ENCODE measurements around the gene SGF29.

SGF29 gene

DNA sequence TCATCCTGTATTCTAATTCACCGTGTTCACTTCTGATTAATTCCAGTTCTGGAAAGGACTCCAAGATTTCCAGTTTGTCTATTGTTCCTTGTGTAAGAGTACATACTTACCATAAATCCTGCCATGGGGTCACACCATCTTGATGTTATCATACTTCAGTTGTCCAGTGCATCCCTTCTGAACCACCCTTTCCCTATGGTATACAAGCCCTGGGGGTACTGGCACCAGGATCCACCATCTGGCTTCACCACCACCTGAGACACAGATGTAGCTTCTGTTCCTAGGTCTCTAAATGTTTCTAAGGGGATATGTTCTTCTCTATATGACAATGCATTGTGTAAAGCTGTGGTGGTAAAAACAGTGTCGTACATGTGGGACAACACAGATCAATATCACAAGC, 21.2 kb downstream of the SGF29 start:
- H3K4me3 ChIP-seq (ENCODE audit: low read depth, low read length) = no peak overlapping the region
- TF ChIP-seq, protein P1, sequence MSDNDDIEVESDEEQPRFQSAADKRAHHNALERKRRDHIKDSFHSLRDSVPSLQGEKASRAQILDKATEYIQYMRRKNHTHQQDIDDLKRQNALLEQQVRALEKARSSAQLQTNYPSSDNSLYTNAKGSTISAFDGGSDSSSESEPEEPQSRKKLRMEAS (IDR thresholded peaks at IDR 0.05; ENCODE audit: low read depth, low read length) = no peak
- TF ChIP-seq POLR2A (IDR thresholded peaks at IDR 0.05; ENCODE audit: extremely low read depth, insufficient read length) = no peak
- TF ChIP-seq, protein P2, sequence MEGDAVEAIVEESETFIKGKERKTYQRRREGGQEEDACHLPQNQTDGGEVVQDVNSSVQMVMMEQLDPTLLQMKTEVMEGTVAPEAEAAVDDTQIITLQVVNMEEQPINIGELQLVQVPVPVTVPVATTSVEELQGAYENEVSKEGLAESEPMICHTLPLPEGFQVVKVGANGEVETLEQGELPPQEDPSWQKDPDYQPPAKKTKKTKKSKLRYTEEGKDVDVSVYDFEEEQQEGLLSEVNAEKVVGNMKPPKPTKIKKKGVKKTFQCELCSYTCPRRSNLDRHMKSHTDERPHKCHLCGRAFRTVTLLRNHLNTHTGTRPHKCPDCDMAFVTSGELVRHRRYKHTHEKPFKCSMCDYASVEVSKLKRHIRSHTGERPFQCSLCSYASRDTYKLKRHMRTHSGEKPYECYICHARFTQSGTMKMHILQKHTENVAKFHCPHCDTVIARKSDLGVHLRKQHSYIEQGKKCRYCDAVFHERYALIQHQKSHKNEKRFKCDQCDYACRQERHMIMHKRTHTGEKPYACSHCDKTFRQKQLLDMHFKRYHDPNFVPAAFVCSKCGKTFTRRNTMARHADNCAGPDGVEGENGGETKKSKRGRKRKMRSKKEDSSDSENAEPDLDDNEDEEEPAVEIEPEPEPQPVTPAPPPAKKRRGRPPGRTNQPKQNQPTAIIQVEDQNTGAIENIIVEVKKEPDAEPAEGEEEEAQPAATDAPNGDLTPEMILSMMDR (IDR thresholded peaks at IDR 0.05; ENCODE audit: low read depth, low read length) = no peak
- TF ChIP-seq MYC (IDR thresholded peaks at IDR 0.05; ENCODE audit: low read depth, low read length) = no peak
- no peak for DNase-seq (ENCODE audit: low read depth)

DNA sequence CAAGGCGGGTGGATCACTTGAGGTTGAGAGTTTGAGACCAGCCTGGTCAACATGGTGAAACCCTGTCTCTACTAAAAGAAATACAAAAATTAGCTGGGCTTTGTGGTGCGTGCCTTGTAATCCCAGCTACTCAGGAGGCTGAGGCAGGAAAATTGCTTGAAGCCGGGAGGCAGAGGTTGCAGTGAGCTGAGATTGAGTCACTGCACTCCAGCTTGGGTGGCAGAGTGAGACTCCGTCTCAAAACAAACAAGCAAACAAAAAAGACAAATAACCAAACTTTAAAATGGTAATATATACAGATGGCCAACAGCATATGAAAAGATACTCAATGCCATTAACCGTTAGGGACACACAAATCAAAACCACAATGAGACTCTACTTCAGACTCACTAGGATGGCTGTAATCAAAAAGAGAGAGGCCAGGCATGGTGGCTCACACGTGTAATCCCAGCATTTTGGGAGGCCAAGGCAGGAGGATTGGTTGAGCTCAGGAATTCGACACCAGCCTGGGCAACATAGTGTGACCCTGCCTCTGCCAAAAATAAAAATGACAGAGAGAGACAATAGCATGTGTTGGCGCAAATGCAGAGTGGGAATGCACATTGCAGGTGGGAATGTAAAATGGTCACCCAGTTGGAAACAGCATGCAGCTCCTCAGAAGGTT, 21.9 kb downstream of the SGF29 start:
- no peak overlapping the region for H3K4me3 ChIP-seq (ENCODE audit: low read depth, low read length)
- TF ChIP-seq, protein P2 (IDR thresholded peaks at IDR 0.05; ENCODE audit: low read depth, low read length) = no peak
- TF ChIP-seq MYC (IDR thresholded peaks at IDR 0.05; ENCODE audit: low read depth, low read length) = no peak
- TF ChIP-seq POLR2A (IDR thresholded peaks at IDR 0.05; ENCODE audit: extremely low read depth, insufficient read length) = no peak
- TF ChIP-seq, protein P1 (IDR thresholded peaks at IDR 0.05; ENCODE audit: low read depth, low read length) = no peak
- DNase-seq (ENCODE audit: low read depth) = no peak

DNA sequence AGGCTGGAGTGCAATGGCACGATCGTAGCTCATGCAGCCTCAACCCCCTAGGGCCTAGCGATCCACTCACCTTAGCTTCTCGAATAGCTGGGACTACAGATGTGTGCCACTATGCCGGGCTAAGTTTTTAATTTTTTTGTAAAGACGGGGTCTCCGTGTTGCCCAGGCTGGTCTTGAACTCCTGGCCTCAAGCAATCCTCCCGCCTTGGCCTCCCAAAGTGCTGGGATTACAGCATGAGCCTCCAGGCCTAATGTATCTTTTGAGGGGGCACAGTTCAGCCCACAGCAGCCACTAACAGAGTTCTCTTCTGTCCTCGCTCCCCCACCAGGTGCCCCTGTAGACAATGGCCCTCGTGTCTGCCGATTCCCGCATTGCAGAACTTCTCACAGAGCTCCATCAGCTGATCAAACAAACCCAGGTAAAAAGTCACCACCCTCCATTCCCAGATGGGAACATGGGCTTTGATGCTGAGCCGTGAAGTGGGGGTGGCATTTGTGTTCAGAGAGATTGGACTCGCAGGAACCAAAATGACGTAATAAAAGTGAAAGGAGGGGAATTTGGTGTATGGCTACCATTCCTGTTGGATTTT, 27.1 kb downstream of the SGF29 start:
- TF ChIP-seq POLR2A (IDR thresholded peaks at IDR 0.05; ENCODE audit: extremely low read depth, insufficient read length) = no peak
- TF ChIP-seq, protein P2 (IDR thresholded peaks at IDR 0.05; ENCODE audit: low read depth, low read length) = no peak
- TF ChIP-seq MYC (IDR thresholded peaks at IDR 0.05; ENCODE audit: low read depth, low read length) = no peak
- TF ChIP-seq, protein P1 (IDR thresholded peaks at IDR 0.05; ENCODE audit: low read depth, low read length) = no peak
- H3K4me3 ChIP-seq (ENCODE audit: low read depth, low read length) = no peak overlapping the region
- DNase-seq (ENCODE audit: low read depth) = no peak

DNA sequence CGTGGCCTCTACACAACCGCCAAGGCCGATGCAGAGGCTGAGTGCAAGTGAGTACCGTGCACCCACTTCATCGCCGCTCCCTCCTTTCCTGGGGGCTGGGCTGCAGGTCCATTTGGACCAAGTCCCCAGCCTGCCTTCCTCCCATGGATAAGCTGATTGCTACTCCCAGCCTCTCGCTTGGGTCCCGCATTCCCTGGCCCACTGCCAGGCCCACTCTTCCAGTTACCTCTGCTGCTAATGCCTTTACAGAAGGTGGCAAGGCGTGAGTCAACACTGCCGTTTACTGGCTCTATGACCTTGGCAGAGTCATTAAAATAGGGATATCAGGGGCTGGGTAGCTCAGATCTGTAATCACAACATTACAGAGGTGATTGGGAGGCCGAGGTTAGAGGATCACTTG, 32.0 kb downstream of the SGF29 start:
- TF ChIP-seq, protein P1 (IDR thresholded peaks at IDR 0.05; ENCODE audit: low read depth, low read length) = no peak
- TF ChIP-seq POLR2A (IDR thresholded peaks at IDR 0.05; ENCODE audit: extremely low read depth, insufficient read length) = no peak
- TF ChIP-seq MYC (IDR thresholded peaks at IDR 0.05; ENCODE audit: low read depth, low read length) = no peak
- TF ChIP-seq, protein P2 (IDR thresholded peaks at IDR 0.05; ENCODE audit: low read depth, low read length) = no peak
- no peak overlapping the region for H3K4me3 ChIP-seq (ENCODE audit: low read depth, low read length)
- no peak for DNase-seq (ENCODE audit: low read depth)

DNA sequence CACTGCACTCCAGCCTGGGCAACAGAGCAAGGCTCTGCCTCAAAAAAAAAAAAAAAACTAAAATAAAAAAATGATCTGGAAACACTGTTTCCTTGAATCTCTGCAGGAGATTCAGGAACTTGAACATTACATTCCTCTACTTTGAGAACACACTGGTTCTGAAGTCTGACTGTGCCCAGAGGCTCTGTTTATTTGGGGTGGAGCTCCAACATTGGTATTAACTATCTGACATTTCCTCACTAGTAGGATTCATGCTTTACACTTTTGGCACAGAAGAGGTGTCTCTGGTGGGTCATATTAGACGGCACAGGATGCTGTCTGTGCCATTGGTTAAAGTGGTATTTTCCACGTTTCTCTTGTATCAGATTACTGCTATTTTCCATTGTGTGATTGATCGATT, 32.7 kb downstream of the SGF29 start:
- TF ChIP-seq, protein P2 (IDR thresholded peaks at IDR 0.05; ENCODE audit: low read depth, low read length) = no peak
- no peak for TF ChIP-seq POLR2A (IDR thresholded peaks at IDR 0.05; ENCODE audit: extremely low read depth, insufficient read length)
- TF ChIP-seq, protein P1 (IDR thresholded peaks at IDR 0.05; ENCODE audit: low read depth, low read length) = no peak
- DNase-seq (ENCODE audit: low read depth) = no peak
- no peak overlapping the region for H3K4me3 ChIP-seq (ENCODE audit: low read depth, low read length)

Measured in NB4 (cell line).